Kidney (tissue), 14 donors: ENCODE data around the gene SURF6. TPM values are rescaled to one million over a fixed set of nuclear protein-coding genes. Genes with fewer than 3 reads are reported as not detected.

ENCODE experiments used
- DNase-seq, 5 donors: peaks; one replicate each; pipeline ENCODE4 v3.0.0-alpha.2; 2013 to 2020
- FAIRE-seq: peaks from 2 replicates; lab custom pipeline; 2012; peaks lifted over from hg19 to GRCh38; lab: Jason Lieb, UNC
- H3K27ac ChIP-seq, 2 donors: one replicate each; pipeline ENCODE4 v1.7.0; 2013; ENCODE audit warnings: low read depth in 2 of 2, low read length in 2 of 2, inconsistent platforms in 1 of 2
- H3K27me3 ChIP-seq: one replicate; pipeline ENCODE4 v1.7.1; 2013; ENCODE audit warnings: low read length, inconsistent platforms; ENCODE audit not compliant: control insufficient read depth, insufficient read depth
- H3K36me3 ChIP-seq, 3 donors: one replicate each; pipeline versions ENCODE4 v1.7.0 to v1.7.1; 2013; ENCODE audit warnings: low read length in 3 of 3, control low read depth in 1 of 3, inconsistent platforms in 1 of 3; ENCODE audit not compliant: insufficient read depth in 3 of 3, control insufficient read depth in 2 of 3
- H3K4me1 ChIP-seq, 3 donors: one replicate each; pipeline versions ENCODE4 v1.7.0 to v1.7.1; 2013; ENCODE audit warnings: low read length in 3 of 3, inconsistent platforms in 1 of 3, low read depth in 1 of 3; ENCODE audit not compliant: control insufficient read depth in 2 of 3, insufficient read depth in 2 of 3
- H3K4me3 ChIP-seq, 3 donors: one replicate each; pipeline versions ENCODE4 v1.7.0 to v1.8.1; 2013; ENCODE audit warnings: low read length in 3 of 3, control low read depth in 1 of 3, inconsistent platforms in 1 of 3
- H3K9ac ChIP-seq, 3 donors: one replicate each; pipeline versions ENCODE4 v1.7.0 to v1.7.1; 2013; ENCODE audit warnings: low read length in 3 of 3, control low read depth in 1 of 3, inconsistent platforms in 1 of 3
- H3K9me3 ChIP-seq, 3 donors: one replicate each; pipeline versions ENCODE4 v1.7.0 to v1.7.1; 2013; ENCODE audit warnings: low read length in 3 of 3, control low read depth in 1 of 3, inconsistent platforms in 1 of 3; ENCODE audit not compliant: control insufficient read depth in 2 of 3, insufficient read depth in 1 of 3
- CTCF ChIP-seq: IDR thresholded peaks from 3 replicates; pipeline ENCODE4 v1.5.1; 2012; ENCODE audit warnings: mild to moderate bottlenecking, moderate library complexity, borderline replicate concordance; ENCODE audit not compliant: insufficient read depth; ENCODE audit errors: extremely low read depth
- intact Hi-C: fragments of 100-400 bp; cut with DNase I; formaldehyde crosslinking; loops from one replicate; pipeline ENCODE4 v1.11.1; 2022
- polyA plus RNA-seq: library from polyadenylated mRNA; stranded (reverse); fragments of 350-450 nt; fragmentation: Illumina TruSeq; extraction: RNeasy Lipid Tissue Mini Kit (QIAGEN cat#74804); gene quantifications from one replicate; pipeline ENCODE4 v1.2.3, GENCODE V29; 2014; ENCODE audit warnings: low read depth, low replicate concordance; ENCODE audit not compliant: insufficient read depth
- total RNA-seq: library from RNA; stranded (reverse); fragmentation: NEBNext Ultra II Directional; extraction: Animal tissue kit (Norgen Biotek cat#: 25700); gene quantifications from one replicate; pipeline ENCODE4 v1.2.1, GENCODE V29; 2021
- donor health status: control.
- donor health status: control.
- donor health status: control.
- donor health status: control.
- donor health status: control.
- donor health status: DM: yes; HTN: yes; CAD: no.
- donor health status: Normal renal cell carcinoma (clear cell type).

Gene SURF6
- total and polyA plus RNA-seq, 2 donors from 2014 or later, result 16.8 to 17.3 TPM

GRCh38 chr9:133347515-133347984, 11.6 kb upstream of the SURF6 start:
- no peak for TF ChIP-seq CTCF
- no peaks in the 10 kb centered on the region for H3K9me3 ChIP-seq
- H3K4me1 ChIP-seq, result peaks cover 4 to 19% (median 5%) of the 10 kb centered on the region in 3 donors
- H3K4me3 ChIP-seq, result peak overlapping the region; percentile 56 to 99 (median 76)
- H3K27me3 ChIP-seq, result no peaks in the 10 kb centered on the region
- H3K9ac ChIP-seq, result peak overlapping the region in 2 of 3 donors; percentile 63 to 77
- peak in 4 of 5 donors; percentile 37 to 83 (median 73) for DNase-seq
- intact Hi-C loops, result no loop called here
- no peak for FAIRE-seq
- peaks cover 10 to 54% (median 34%) of the 10 kb centered on the region in 3 donors for H3K36me3 ChIP-seq
- peak overlapping the region in 1 of 2 donors; percentile 96 for H3K27ac ChIP-seq

GRCh38 chr9:133346021-133346785, 10.2 kb upstream of the SURF6 start:
- intact Hi-C loops, result no loop called here
- peak overlapping the region in 1 of 3 donors; percentile 99 for H3K4me3 ChIP-seq
- peak in 1 of 5 donors; percentile 75 for DNase-seq
- H3K27me3 ChIP-seq, result no peaks in the 10 kb centered on the region
- H3K27ac ChIP-seq, result no peak overlapping the region
- peaks cover 4 to 19% (median 5%) of the 10 kb centered on the region in 3 donors for H3K4me1 ChIP-seq
- no peak for TF ChIP-seq CTCF
- H3K9ac ChIP-seq, result peak overlapping the region in 1 of 3 donors; percentile 77
- H3K36me3 ChIP-seq, result peaks cover 8 to 43% (median 23%) of the 10 kb centered on the region in 3 donors
- H3K9me3 ChIP-seq, result no peaks in the 10 kb centered on the region
- FAIRE-seq, result no peak

GRCh38 chr9:133345596-133345995, 9.6 kb upstream of the SURF6 start:
- H3K4me3 ChIP-seq, result no peak overlapping the region
- H3K27ac ChIP-seq, result no peak overlapping the region
- no peak overlapping the region for H3K9ac ChIP-seq
- DNase-seq, result peak in 1 of 5 donors; percentile 56
- H3K9me3 ChIP-seq, result no peaks in the 10 kb centered on the region
- no peaks in the 10 kb centered on the region for H3K27me3 ChIP-seq
- peaks cover 8 to 39% (median 23%) of the 10 kb centered on the region in 3 donors for H3K36me3 ChIP-seq
- intact Hi-C loops, result no loop called here
- H3K4me1 ChIP-seq, result peaks cover 4 to 19% (median 5%) of the 10 kb centered on the region in 3 donors
- TF ChIP-seq CTCF, result no peak
- no peak for FAIRE-seq
